ENCODE results near the gene CHST6.

The CHST6 gene

GRCh38 chr16:75532142-75532765, 37.0 kb upstream of the CHST6 start:
- Histone ChIP-seq H3K27me3 (ENCODE audit: insufficient read depth, poor library complexity, severe bottlenecking) (no peaks in the 10 kb centered on the region), H3K4me3 (replicated peaks; ENCODE audit: insufficient read depth, low read length) (no peak overlapping the region), H3K27ac (replicated peaks) (no peak overlapping the region)
- TF ChIP-seq POLR2AphosphoS5 (IDR thresholded peaks at IDR 0.05; ENCODE audit: low read depth) (no peak), GABPA (IDR thresholded peaks at IDR 0.05; ENCODE audit: low read depth) (no peak), SPI1 (IDR thresholded peaks at IDR 0.05; ENCODE audit: borderline replicate concordance, low read depth) (no peak), REST (IDR thresholded peaks at IDR 0.05; ENCODE audit: insufficient replicate concordance, low read depth) (no peak)
- TF ChIP-seq, protein P1, sequence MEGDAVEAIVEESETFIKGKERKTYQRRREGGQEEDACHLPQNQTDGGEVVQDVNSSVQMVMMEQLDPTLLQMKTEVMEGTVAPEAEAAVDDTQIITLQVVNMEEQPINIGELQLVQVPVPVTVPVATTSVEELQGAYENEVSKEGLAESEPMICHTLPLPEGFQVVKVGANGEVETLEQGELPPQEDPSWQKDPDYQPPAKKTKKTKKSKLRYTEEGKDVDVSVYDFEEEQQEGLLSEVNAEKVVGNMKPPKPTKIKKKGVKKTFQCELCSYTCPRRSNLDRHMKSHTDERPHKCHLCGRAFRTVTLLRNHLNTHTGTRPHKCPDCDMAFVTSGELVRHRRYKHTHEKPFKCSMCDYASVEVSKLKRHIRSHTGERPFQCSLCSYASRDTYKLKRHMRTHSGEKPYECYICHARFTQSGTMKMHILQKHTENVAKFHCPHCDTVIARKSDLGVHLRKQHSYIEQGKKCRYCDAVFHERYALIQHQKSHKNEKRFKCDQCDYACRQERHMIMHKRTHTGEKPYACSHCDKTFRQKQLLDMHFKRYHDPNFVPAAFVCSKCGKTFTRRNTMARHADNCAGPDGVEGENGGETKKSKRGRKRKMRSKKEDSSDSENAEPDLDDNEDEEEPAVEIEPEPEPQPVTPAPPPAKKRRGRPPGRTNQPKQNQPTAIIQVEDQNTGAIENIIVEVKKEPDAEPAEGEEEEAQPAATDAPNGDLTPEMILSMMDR (IDR thresholded peaks at IDR 0.05; ENCODE audit: insufficient read depth, low read length), result no peak
- no peak for DNase-seq (ENCODE audit: low read depth in 1 of 2, low spot score in 1 of 2)

GRCh38 chr16:75529959-75530358, 34.7 kb upstream of the CHST6 start:
- Histone ChIP-seq H3K27me3 (ENCODE audit: insufficient read depth, poor library complexity, severe bottlenecking) (no peaks in the 10 kb centered on the region), H3K27ac (replicated peaks) (no peak overlapping the region), H3K4me3 (replicated peaks; ENCODE audit: insufficient read depth, low read length) (no peak overlapping the region)
- DNase-seq (ENCODE audit: low read depth in 1 of 2, low spot score in 1 of 2), result no peak
- TF ChIP-seq REST (IDR thresholded peaks at IDR 0.05; ENCODE audit: insufficient replicate concordance, low read depth) (no peak), SPI1 (IDR thresholded peaks at IDR 0.05; ENCODE audit: borderline replicate concordance, low read depth) (no peak), POLR2AphosphoS5 (IDR thresholded peaks at IDR 0.05; ENCODE audit: low read depth) (no peak), GABPA (IDR thresholded peaks at IDR 0.05; ENCODE audit: low read depth) (no peak)
- TF ChIP-seq, protein P1 (IDR thresholded peaks at IDR 0.05; ENCODE audit: insufficient read depth, low read length), result no peak

DNA sequence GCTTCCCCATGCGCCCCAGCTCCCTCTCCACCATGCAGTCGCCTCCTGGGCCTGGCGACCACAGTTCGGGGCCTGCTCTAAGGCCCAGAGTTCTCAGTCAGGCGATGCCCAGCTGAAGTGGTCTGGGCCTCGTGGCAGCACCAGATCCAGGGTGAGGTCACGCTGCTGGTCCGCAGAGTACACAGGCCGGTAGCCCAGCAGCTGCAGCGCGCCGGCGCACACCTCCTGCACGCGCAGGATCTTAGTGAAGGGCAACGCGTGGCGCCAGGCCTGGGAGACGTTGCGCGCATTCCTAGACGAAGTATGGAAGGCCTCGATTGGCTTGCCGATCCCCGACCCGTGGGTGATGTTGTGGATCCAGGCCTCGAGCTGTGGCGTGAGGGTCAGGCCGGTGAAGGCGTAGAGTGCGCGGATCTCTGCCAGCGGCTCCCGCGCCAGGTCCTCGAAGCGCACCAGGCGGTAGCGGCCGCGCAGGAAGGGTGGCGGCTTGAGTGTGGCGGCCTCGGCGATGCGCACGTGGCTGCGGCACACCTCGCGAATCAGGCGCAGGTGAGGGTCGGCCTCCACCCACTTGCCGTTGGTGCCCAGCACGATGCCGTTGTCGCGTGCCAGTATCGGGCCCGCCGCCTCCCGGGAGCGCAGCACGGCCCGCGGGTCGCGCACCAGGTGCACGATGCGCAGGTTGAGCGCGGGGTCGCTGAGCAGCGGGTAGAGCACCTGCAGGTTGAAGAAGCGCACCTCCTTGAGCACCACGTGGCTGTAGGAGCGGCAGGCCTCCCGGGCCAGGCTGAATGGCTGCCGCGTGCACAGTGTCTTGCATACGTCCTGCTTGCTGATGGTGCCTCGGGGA, 34.0 kb upstream of the CHST6 start:
- H3K4me3 ChIP-seq (replicated peaks; ENCODE audit: insufficient read depth, low read length), result no peak overlapping the region
- no peak overlapping the region for H3K27ac ChIP-seq (replicated peaks)
- DNase-seq (ENCODE audit: low read depth in 1 of 2, low spot score in 1 of 2), result no peak
- no peak for TF ChIP-seq GABPA (IDR thresholded peaks at IDR 0.05; ENCODE audit: low read depth)
- no peak for TF ChIP-seq REST (IDR thresholded peaks at IDR 0.05; ENCODE audit: insufficient replicate concordance, low read depth)
- TF ChIP-seq SPI1 (IDR thresholded peaks at IDR 0.05; ENCODE audit: borderline replicate concordance, low read depth), result no peak
- TF ChIP-seq, protein P1 (IDR thresholded peaks at IDR 0.05; ENCODE audit: insufficient read depth, low read length), result no peak
- TF ChIP-seq POLR2AphosphoS5 (IDR thresholded peaks at IDR 0.05; ENCODE audit: low read depth), result no peak
- no peaks in the 10 kb centered on the region for H3K27me3 ChIP-seq (ENCODE audit: insufficient read depth, poor library complexity, severe bottlenecking)

All from HL-60 (cell line).